ENCODE measurements around the gene SCAP.

DNA sequence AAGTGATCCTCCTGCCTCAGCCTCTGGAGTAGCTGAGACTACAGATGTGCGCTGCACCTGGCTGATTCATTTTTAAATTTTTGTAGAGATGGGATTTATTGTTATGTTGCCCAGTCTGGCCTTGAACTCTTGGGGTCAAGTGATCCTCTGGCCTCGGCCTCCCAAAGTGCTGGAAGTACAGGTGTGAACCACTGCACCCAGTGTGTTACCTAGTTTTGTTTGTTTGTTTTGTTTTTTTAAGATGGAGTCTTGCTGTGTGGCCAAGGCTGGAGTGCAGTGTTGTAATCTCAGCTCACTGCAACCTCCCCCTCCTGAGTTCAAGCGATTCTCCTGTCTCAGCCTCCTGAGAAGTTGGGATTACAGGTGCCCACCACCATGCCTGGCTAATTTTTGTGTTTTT lies 82.8 kb downstream of the SCAP start:
- TF ChIP-seq POLR2A (IDR thresholded peaks at IDR 0.05) (no peak), EP300 (IDR thresholded peaks at IDR 0.05) (no peak), CTCF (IDR thresholded peaks at IDR 0.05) (no peak)

Measured in ovary (tissue), 3 donors.